Natural killer cell (primary cell): Measurements from ENCODE around the gene ARGFX. TPM values are rescaled to one million over a fixed set of nuclear protein-coding genes. Genes with fewer than 3 reads are reported as not detected.

ENCODE experiments used
- ATAC-seq, 3 donors: fragments of 150-1000 bp in 2 of 3; fragments of 200-7000 bp in 1 of 3; cut with Tn5 transposase; 1 replicate in 1 of 3; 2 replicates in 2 of 3; pipeline ENCODE4 v1.10.0; 2021; ENCODE audit warnings: mild to moderate bottlenecking in 2 of 3, moderate library complexity in 2 of 3
- DNase-seq, 2 donors: peaks; one replicate each; pipeline versions ENCODE4 v3.0.0 to v3.0.0-alpha.2; 2013 to 2021; ENCODE audit warnings: mixed read lengths in 1 of 2
- H3K27ac ChIP-seq: one replicate; pipeline ENCODE4 v1.5.1; 2013; ENCODE audit warnings: mild to moderate bottlenecking, low read length
- H3K27me3 ChIP-seq: one replicate; pipeline ENCODE4 v1.6.1; 2013; ENCODE audit warnings: low read length; ENCODE audit not compliant: control insufficient read depth, insufficient read depth
- H3K36me3 ChIP-seq: one replicate; pipeline ENCODE4 v1.6.1; 2013; ENCODE audit warnings: low read length; ENCODE audit not compliant: control insufficient read depth, insufficient read depth
- H3K4me1 ChIP-seq: one replicate; pipeline ENCODE4 v1.6.1; 2013; ENCODE audit warnings: low read length; ENCODE audit not compliant: control insufficient read depth, insufficient read depth
- H3K4me3 ChIP-seq: one replicate; pipeline ENCODE4 v1.5.1; 2013; ENCODE audit warnings: low read length
- H3K9me3 ChIP-seq: one replicate; pipeline ENCODE4 v1.6.1; 2013; ENCODE audit warnings: low read length; ENCODE audit not compliant: control insufficient read depth, insufficient read depth
- H3K27ac Mint-ChIP-seq, 2 donors: one replicate each; pipeline ENCODE4 v1.8.0; 2022; ENCODE audit warnings: mild to moderate bottlenecking in 2 of 2, mixed read lengths in 2 of 2, moderate library complexity in 1 of 2
- H3K27me3 Mint-ChIP-seq, 2 donors: one replicate each; pipeline ENCODE4 v1.8.0; 2022; ENCODE audit warnings: low read depth in 2 of 2, mixed read lengths in 2 of 2
- H3K36me3 Mint-ChIP-seq: one replicate; pipeline ENCODE4 v1.8.0; 2022; ENCODE audit warnings: mixed read lengths
- H3K4me1 Mint-ChIP-seq, 2 donors: one replicate each; pipeline ENCODE4 v1.8.0; 2022; ENCODE audit warnings: mixed read lengths in 2 of 2
- H3K4me3 Mint-ChIP-seq: one replicate; pipeline ENCODE4 v1.8.0; 2022; ENCODE audit warnings: mild to moderate bottlenecking, moderate library complexity, mixed read lengths
- H3K9me3 Mint-ChIP-seq, 2 donors: one replicate each; pipeline ENCODE4 v1.8.0; 2022; ENCODE audit warnings: mixed read lengths in 2 of 2
- WGBS: methylation state at CpG from one replicate; pipeline ENCODE4 v1.1.7; 2013; ENCODE audit warnings: missing lambda C conversion rate; ENCODE audit not compliant: insufficient coverage; 5-methylcytosine and 5-hydroxymethylcytosine counted together
- intact Hi-C: fragments of 100-400 bp; cut with micrococcal nuclease; formaldehyde crosslinking; loops from one replicate; pipeline ENCODE4 v1.14.2; 2022
- total RNA-seq, 4 donors: library from RNA; stranded (reverse); fragments of 120-200 nt in 1 of 4; gene quantifications; one replicate each; pipeline versions ENCODE4 v1.2.3 to v1.2.4, GENCODE V29; 2013 to 2022
- TF ChIP-seq, protein P1 (sequence below): fragments of 200-600 bp; IDR thresholded peaks from one replicate; pipeline ENCODE4 v1.8.0; 2022; ENCODE audit warnings: antibody characterized with exemption

ARGFX gene
- total RNA-seq, 3 donors from 2014 or later (not counting 1 experiment from before 2014, with no cell fraction given), result not detected

DNA sequence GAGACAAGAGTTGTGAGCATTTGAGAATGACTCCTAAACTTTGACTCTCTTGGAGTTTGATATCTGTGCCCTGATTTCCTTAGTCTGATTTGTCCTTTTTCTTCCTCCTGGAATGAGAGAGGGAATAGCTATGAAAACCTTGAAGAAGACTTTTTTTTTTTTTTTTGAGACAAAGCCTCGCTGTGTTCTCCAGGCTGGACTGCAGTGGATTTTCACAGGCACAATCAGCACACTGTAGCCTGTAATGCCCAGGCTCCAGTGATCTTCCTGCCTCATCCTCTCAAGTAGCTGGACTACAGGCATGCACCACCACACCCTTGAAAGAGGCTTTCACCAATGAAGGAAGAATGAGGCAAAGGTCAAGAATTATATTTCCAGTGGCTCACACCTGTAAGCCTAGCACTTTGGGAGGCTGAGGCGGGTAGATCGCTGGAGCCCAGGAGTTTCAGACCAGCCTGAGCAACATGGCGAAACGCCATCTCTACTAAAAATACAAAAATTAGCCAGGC, 10.3 kb upstream of the ARGFX start:
- peaks cover 12% of the 10 kb centered on the region in 2 donors for H3K27me3 Mint-ChIP-seq
- no peak overlapping the region for H3K4me3 Mint-ChIP-seq
- DNase-seq, result no peak

DNA sequence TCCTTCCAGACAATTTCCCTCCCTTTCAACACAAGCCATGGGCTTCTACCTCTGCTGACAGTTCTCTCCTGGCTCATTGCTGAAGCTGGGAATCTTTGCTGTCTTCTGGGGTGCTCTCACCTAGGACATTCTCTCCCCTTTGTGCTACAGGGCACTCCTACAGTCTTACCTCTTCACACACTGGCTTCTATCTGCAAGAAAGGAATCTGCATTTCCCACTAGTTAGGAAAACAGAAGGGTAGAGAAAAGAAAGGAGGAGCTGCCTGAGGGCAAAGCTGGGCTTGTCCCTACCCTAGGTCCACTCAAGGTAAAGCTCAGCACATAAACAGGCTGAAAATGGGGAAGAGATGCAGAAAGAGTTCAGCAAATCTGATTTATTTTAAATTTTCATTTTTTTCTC, 5.6 kb upstream of the ARGFX start:
- ATAC-seq (no peak), DNase-seq (no peak)
- TF ChIP-seq, protein P1, sequence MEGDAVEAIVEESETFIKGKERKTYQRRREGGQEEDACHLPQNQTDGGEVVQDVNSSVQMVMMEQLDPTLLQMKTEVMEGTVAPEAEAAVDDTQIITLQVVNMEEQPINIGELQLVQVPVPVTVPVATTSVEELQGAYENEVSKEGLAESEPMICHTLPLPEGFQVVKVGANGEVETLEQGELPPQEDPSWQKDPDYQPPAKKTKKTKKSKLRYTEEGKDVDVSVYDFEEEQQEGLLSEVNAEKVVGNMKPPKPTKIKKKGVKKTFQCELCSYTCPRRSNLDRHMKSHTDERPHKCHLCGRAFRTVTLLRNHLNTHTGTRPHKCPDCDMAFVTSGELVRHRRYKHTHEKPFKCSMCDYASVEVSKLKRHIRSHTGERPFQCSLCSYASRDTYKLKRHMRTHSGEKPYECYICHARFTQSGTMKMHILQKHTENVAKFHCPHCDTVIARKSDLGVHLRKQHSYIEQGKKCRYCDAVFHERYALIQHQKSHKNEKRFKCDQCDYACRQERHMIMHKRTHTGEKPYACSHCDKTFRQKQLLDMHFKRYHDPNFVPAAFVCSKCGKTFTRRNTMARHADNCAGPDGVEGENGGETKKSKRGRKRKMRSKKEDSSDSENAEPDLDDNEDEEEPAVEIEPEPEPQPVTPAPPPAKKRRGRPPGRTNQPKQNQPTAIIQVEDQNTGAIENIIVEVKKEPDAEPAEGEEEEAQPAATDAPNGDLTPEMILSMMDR, result no peak
- intact Hi-C loops, result no loop called here
- H3K9me3 ChIP-seq, result no peaks in the 10 kb centered on the region
- Mint-ChIP-seq H3K9me3 (no peaks in the 10 kb centered on the region), H3K27ac (no peak overlapping the region), H3K4me3 (no peak overlapping the region), H3K4me1 (no peaks in the 10 kb centered on the region), H3K36me3 (no peaks in the 10 kb centered on the region), H3K27me3 (peaks cover 10 to 12% of the 10 kb centered on the region in 2 donors)
- no peaks in the 10 kb centered on the region for H3K27me3 ChIP-seq
- no peaks in the 10 kb centered on the region for H3K36me3 ChIP-seq
- H3K4me1 ChIP-seq, result no peaks in the 10 kb centered on the region
- no peak overlapping the region for H3K4me3 ChIP-seq
- no peak overlapping the region for H3K27ac ChIP-seq

More for the DNA sequence above, 10.3 kb upstream of the ARGFX start:
- H3K4me3 ChIP-seq, result no peak overlapping the region
- TF ChIP-seq, protein P1, result no peak
- no peaks in the 10 kb centered on the region for H3K36me3 ChIP-seq
- no peaks in the 10 kb centered on the region for H3K27me3 ChIP-seq
- no peaks in the 10 kb centered on the region for H3K36me3 Mint-ChIP-seq
- H3K27ac ChIP-seq, result no peak overlapping the region
- ATAC-seq, result no peak
- 93% methylated on average over 5 of the region's 5 CpGs for WGBS
- H3K4me1 Mint-ChIP-seq, result no peaks in the 10 kb centered on the region
- H3K9me3 Mint-ChIP-seq, result no peaks in the 10 kb centered on the region
- H3K4me1 ChIP-seq, result no peaks in the 10 kb centered on the region
- intact Hi-C loops, result no loop called here
- H3K9me3 ChIP-seq, result no peaks in the 10 kb centered on the region
- no peak overlapping the region for H3K27ac Mint-ChIP-seq

DNA sequence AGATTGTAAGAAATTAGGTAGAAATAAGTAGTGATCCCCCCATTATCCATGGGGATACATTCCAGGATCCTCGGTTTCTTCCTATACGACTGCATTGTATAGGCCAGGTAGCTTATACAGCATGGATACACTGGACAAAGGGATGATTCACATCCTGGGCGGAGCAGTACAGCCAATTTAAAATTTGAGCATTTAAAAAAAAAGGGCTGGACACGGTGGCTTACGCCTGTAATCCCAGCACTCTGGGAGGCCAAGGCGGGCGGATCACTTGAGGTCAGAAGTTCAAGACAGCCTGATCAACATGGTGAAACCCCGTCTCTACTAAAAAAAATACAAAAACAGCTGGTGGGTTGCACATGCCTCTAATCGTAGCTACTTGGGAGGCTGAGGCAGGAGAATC, 976 bp upstream of the ARGFX start:
- no peak for ATAC-seq
- no peaks in the 10 kb centered on the region for H3K9me3 ChIP-seq

More for the DNA sequence above, 976 bp upstream of the ARGFX start:
- H3K9me3 Mint-ChIP-seq, result no peaks in the 10 kb centered on the region
- Histone ChIP-seq H3K27me3 (no peaks in the 10 kb centered on the region), H3K4me3 (no peak overlapping the region), H3K4me1 (no peaks in the 10 kb centered on the region), H3K27ac (no peak overlapping the region), H3K36me3 (no peaks in the 10 kb centered on the region)
- TF ChIP-seq, protein P1, result no peak
- no peaks in the 10 kb centered on the region for H3K4me1 Mint-ChIP-seq
- no peak overlapping the region for H3K27ac Mint-ChIP-seq
- H3K36me3 Mint-ChIP-seq, result no peaks in the 10 kb centered on the region
- WGBS, result 93% methylated on average over 9 of the region's 9 CpGs
- no peak overlapping the region for H3K4me3 Mint-ChIP-seq
- DNase-seq, result no peak
- intact Hi-C loops, result no loop called here
- peaks cover 4 to 16% of the 10 kb centered on the region in 2 donors for H3K27me3 Mint-ChIP-seq
